ENCODE data around the gene PPP1R12B. TPM values are rescaled to one million over a fixed set of nuclear protein-coding genes. Genes with fewer than 3 reads are reported as not detected.

PPP1R12B gene
- total and polyA plus RNA-seq, 4 donors = 4.0 to 31.6 (median 9.7) TPM

DNA sequence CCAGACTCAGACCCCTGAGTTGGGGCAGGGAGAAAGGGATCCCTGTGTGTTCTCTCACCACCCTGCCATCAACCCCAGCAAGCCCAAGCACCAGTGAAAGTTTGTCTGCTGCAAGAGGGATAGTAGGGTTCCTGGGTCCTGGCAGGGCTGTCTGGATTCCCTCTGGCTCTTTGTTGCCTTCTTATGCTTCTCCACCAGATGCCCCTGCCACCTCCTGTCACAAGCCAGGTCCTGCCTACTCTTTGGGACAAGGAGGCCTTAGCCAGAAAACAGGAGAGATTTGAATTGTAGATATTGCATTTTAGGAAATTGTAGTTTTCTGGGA, 28.5 kb upstream of the PPP1R12B start (continued):
- no peak for TF ChIP-seq TAF1 (conservative IDR thresholded peaks at IDR 0.05)

- Histone ChIP-seq H3K9ac (ENCODE audit: low read depth in 1 of 2, low read length in 2 of 2) (no peak overlapping the region), H3K27me3 (ENCODE audit: control insufficient read depth in 4 of 4, insufficient read depth in 4 of 4, low read length in 3 of 4) (no peaks in the 10 kb centered on the region), H3K27ac (ENCODE audit: low read depth in 1 of 2, low read length in 2 of 2) (no peak overlapping the region), H3K4me3 (ENCODE audit: low read depth in 1 of 3, low read length in 3 of 3) (no peak overlapping the region), H3K4me1 (ENCODE audit: control insufficient read depth in 4 of 4, insufficient read depth in 4 of 4, low read length in 3 of 4) (no peaks in the 10 kb centered on the region), H3K36me3 (ENCODE audit: control insufficient read depth in 4 of 4, insufficient read depth in 3 of 4, low read depth in 1 of 4, low read length in 3 of 4) (no peaks in the 10 kb centered on the region), H3K9me3 (ENCODE audit: control insufficient read depth in 4 of 4, low read length in 3 of 4) (no peaks in the 10 kb centered on the region)
- DNase-seq (ENCODE audit: low spot score) = no peak
- TF ChIP-seq RXRA (IDR thresholded peaks at IDR 0.05) = no peak
- TF ChIP-seq, protein P1, sequence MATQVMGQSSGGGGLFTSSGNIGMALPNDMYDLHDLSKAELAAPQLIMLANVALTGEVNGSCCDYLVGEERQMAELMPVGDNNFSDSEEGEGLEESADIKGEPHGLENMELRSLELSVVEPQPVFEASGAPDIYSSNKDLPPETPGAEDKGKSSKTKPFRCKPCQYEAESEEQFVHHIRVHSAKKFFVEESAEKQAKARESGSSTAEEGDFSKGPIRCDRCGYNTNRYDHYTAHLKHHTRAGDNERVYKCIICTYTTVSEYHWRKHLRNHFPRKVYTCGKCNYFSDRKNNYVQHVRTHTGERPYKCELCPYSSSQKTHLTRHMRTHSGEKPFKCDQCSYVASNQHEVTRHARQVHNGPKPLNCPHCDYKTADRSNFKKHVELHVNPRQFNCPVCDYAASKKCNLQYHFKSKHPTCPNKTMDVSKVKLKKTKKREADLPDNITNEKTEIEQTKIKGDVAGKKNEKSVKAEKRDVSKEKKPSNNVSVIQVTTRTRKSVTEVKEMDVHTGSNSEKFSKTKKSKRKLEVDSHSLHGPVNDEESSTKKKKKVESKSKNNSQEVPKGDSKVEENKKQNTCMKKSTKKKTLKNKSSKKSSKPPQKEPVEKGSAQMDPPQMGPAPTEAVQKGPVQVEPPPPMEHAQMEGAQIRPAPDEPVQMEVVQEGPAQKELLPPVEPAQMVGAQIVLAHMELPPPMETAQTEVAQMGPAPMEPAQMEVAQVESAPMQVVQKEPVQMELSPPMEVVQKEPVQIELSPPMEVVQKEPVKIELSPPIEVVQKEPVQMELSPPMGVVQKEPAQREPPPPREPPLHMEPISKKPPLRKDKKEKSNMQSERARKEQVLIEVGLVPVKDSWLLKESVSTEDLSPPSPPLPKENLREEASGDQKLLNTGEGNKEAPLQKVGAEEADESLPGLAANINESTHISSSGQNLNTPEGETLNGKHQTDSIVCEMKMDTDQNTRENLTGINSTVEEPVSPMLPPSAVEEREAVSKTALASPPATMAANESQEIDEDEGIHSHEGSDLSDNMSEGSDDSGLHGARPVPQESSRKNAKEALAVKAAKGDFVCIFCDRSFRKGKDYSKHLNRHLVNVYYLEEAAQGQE (IDR thresholded peaks at IDR 0.05) = no peak
- no peak for TF ChIP-seq RAD21 (IDR thresholded peaks at IDR 0.05)
- TF ChIP-seq SP1 (IDR thresholded peaks at IDR 0.05) = no peak
- TF ChIP-seq FOXA1 (IDR thresholded peaks at IDR 0.05) = no peak
- TF ChIP-seq, protein P2, sequence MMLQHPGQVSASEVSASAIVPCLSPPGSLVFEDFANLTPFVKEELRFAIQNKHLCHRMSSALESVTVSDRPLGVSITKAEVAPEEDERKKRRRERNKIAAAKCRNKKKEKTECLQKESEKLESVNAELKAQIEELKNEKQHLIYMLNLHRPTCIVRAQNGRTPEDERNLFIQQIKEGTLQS (IDR thresholded peaks at IDR 0.05) = no peak
- TF ChIP-seq HNF4G (IDR thresholded peaks at IDR 0.05) = no peak
- no peak for TF ChIP-seq GABPA (IDR thresholded peaks at IDR 0.05 in 1 of 2, conservative IDR thresholded peaks at IDR 0.05 in 1 of 2)
- TF ChIP-seq JUND (IDR thresholded peaks at IDR 0.05) = no peak
- TF ChIP-seq YY1 (IDR thresholded peaks at IDR 0.05) = no peak
- TF ChIP-seq FOXA2 (IDR thresholded peaks at IDR 0.05) = no peak
- TF ChIP-seq HNF4A (conservative IDR thresholded peaks at IDR 0.05) = no peak
- TF ChIP-seq NR2F2 (IDR thresholded peaks at IDR 0.05) = no peak
- TF ChIP-seq, protein P3, sequence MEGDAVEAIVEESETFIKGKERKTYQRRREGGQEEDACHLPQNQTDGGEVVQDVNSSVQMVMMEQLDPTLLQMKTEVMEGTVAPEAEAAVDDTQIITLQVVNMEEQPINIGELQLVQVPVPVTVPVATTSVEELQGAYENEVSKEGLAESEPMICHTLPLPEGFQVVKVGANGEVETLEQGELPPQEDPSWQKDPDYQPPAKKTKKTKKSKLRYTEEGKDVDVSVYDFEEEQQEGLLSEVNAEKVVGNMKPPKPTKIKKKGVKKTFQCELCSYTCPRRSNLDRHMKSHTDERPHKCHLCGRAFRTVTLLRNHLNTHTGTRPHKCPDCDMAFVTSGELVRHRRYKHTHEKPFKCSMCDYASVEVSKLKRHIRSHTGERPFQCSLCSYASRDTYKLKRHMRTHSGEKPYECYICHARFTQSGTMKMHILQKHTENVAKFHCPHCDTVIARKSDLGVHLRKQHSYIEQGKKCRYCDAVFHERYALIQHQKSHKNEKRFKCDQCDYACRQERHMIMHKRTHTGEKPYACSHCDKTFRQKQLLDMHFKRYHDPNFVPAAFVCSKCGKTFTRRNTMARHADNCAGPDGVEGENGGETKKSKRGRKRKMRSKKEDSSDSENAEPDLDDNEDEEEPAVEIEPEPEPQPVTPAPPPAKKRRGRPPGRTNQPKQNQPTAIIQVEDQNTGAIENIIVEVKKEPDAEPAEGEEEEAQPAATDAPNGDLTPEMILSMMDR (IDR thresholded peaks at IDR 0.05; ENCODE audit: low read depth, low read length, missing input control) = no peak
- TF ChIP-seq MAX (IDR thresholded peaks at IDR 0.05) = no peak
- no peak for TF ChIP-seq TAF1 (conservative IDR thresholded peaks at IDR 0.05)
- TF ChIP-seq, protein P4, sequence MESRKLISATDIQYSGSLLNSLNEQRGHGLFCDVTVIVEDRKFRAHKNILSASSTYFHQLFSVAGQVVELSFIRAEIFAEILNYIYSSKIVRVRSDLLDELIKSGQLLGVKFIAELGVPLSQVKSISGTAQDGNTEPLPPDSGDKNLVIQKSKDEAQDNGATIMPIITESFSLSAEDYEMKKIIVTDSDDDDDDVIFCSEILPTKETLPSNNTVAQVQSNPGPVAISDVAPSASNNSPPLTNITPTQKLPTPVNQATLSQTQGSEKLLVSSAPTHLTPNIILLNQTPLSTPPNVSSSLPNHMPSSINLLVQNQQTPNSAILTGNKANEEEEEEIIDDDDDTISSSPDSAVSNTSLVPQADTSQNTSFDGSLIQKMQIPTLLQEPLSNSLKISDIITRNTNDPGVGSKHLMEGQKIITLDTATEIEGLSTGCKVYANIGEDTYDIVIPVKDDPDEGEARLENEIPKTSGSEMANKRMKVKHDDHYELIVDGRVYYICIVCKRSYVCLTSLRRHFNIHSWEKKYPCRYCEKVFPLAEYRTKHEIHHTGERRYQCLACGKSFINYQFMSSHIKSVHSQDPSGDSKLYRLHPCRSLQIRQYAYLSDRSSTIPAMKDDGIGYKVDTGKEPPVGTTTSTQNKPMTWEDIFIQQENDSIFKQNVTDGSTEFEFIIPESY (IDR thresholded peaks at IDR 0.05) = no peak
- 93% methylated on average over 4 of the region's 4 CpGs for WGBS
Observed at GRCh38 chr1:202323731-202324130, 24.8 kb upstream of the PPP1R12B start.

Measured in liver (tissue), 9 donors.